AG09319 (cell line): ENCODE measurements around the gene HES4.

Experiments
- DNase-seq: peaks from one replicate; pipeline ENCODE4 v3.0.0-alpha.2; 2010; ENCODE audit warnings: low read depth; ENCODE audit errors: extremely low read depth
- CTCF ChIP-seq: IDR thresholded peaks from 2 replicates; pipeline ENCODE4 v1.5.1; 2011; ENCODE audit warnings: low read depth, mild to moderate bottlenecking, inconsistent platforms, low read length, moderate library complexity

HES4 gene

GRCh38 chr1:1039145-1039910 is 39.4 kb upstream of the HES4 start:
- TF ChIP-seq CTCF: no peak
- DNase-seq: no peak

GRCh38 chr1:1038694-1039093 is 38.8 kb upstream of the HES4 start:
- no peak for TF ChIP-seq CTCF
- no peak for DNase-seq

DNA sequence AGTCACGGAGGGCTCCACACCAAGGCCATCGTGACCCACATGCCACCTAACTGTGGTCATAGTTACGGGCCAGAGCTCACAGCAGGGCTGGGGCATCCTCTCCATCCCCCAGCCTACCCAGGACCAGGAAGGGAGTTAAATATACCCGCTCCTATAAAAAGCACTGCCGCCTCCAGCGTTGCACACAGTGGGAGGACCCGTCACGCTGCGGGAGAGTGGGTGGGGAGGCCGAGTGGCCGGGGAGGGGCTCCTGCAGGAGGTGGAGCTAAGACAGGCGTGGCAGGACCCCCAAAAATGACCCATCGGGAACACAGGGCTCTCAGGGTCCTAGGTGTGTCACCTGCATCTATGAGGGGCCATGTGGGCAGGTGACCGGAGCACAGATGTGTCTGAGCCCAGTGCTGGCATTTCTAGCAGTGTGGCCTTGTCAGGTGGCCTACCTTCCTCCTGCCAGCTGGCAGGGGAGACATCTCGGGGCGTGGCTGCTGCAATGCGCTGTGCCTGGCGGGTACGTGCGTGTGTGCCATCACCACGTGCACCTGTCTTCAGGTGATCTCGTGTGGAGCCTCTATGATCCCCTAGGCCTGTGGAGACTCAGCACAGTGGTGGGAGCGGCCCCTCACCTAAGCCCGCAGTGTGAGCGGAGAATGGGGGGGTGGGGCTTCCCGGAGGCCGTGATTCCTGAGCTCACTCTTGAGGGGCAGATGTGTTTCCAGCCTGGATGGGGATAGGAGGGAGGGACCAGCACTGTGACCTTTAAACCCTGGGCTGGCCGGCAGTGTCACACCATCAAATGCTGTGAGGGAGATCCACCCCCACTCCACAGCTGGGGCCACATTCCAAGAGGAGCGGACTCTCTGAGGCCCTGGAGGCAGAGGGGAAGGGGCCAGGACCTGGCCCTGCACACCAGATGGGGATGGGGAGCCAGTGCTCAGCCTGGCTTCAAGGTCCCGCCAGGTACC is 37.8 kb upstream of the HES4 start:
- no peak for DNase-seq
- TF ChIP-seq CTCF: no peak

GRCh38 chr1:1035291-1035943 is 35.5 kb upstream of the HES4 start:
- DNase-seq: no peak
- no peak for TF ChIP-seq CTCF

DNA sequence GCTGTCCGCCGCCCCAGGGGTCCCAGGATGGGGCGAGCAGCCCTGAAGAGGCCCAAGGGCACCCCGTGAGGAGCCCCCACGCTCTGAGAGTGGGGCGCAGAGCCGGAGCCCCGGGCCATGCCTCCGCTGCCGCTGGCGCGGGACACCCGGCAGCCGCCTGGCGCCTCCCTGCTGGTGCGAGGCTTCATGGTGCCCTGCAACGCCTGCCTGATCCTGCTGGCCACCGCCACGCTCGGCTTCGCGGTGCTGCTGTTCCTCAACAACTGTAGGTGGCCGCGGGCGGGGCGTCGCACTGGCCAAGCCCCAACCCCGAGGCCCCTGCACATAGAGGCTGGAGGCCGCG is 34.5 kb upstream of the HES4 start:
- no peak for DNase-seq
- TF ChIP-seq CTCF: no peak

DNA sequence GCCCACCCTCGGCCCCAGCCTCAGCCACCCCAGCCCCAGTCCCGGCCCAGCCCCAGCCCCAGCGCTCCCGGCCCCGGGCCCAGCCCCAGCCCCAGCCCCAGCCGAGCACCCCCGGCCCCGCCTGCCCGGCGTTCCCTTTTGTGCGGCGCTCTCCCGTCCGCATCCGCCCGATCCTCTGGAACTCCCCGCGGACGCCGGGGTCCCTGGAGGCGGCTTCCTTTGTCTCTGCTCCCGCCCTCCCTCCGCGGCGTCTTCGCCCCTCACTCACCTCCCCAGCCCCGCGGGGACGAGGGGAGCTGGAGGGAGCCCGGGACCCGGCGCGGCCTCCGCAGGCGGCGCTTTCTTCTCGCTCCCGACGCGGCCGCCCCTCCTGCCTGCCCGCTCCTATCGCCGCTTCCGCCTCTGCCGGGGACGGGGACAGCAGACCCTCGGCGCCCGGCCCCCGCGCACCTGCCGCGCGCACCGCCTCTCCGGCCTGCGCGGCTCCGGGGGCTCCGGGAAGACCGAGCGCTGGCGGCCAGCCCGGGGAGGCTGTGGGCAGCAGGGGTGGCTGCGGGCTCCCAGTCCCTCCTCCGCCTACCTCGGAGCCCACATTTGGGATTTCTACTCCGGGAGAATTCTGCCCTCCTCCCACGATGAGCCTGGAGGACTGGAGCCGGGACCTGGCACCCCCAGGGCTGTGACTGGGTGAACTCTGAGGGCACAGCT is 34.0 kb upstream of the HES4 start:
- no peak for DNase-seq
- TF ChIP-seq CTCF: no peak
